GM12892 (cell line): Measurements from ENCODE around the gene WWOX.

Source experiments
- POLR2A ChIP-seq: IDR thresholded peaks from 2 replicates; pipeline ENCODE4 v1.6.1; 2011; ENCODE audit warnings: low read depth, low read length, control low read depth
- POLR2AphosphoS5 ChIP-seq: IDR thresholded peaks from 2 replicates; pipeline ENCODE4 v1.6.1; 2011; ENCODE audit warnings: low read depth, low read length, control low read depth
- TAF1 ChIP-seq: IDR thresholded peaks from 2 replicates; pipeline ENCODE4 v1.6.1; 2011; ENCODE audit warnings: low read depth, mild to moderate bottlenecking, control low read depth, low read length, borderline replicate concordance

DNA sequence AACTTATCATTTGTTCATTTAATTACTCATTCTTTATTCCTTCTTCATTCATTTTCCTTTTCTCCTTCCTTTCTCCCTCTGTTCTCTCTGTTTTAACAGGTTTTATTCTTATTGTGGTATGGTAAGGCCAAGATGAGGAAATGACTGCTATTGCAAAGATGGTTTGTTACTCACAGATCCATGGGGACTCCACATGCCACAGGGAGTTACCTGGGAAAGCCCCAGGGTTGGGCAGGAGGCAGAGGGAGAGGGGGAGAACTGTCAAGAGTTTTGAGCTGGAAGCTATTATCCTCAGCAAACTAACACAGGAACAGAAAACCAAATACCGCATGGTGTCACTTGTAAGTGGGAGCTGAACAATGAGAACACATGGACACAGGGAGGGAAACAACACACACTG is 453.3 kb downstream of the WWOX start:
- TF ChIP-seq POLR2A (no peak), POLR2AphosphoS5 (no peak), TAF1 (no peak)
